PFSK-1 (cell line): Measurements from ENCODE around the gene LDB2.

Experiments used
- POLR2AphosphoS5 ChIP-seq: IDR thresholded peaks from 2 replicates; pipeline ENCODE4 v1.6.1; 2012; ENCODE audit warnings: low read depth, mild to moderate bottlenecking, control low read depth, low read length, moderate library complexity
- TAF1 ChIP-seq: IDR thresholded peaks from 2 replicates; pipeline ENCODE4 v1.6.1; 2012; ENCODE audit warnings: low read length, control low read depth, borderline replicate concordance; ENCODE audit not compliant: insufficient read depth
- TF ChIP-seq, protein P1 (sequence below), 2 experiments: IDR thresholded peaks; 2 replicates each; pipeline versions ENCODE4 v1.6.1 to v1.8.0; 2011 to 2012; ENCODE audit warnings: low read depth in 2 of 2, low read length in 2 of 2, control low read depth in 1 of 2, inconsistent platforms in 1 of 2, mild to moderate bottlenecking in 1 of 2, moderate library complexity in 1 of 2; ENCODE audit not compliant: insufficient read depth in 1 of 2

DNA sequence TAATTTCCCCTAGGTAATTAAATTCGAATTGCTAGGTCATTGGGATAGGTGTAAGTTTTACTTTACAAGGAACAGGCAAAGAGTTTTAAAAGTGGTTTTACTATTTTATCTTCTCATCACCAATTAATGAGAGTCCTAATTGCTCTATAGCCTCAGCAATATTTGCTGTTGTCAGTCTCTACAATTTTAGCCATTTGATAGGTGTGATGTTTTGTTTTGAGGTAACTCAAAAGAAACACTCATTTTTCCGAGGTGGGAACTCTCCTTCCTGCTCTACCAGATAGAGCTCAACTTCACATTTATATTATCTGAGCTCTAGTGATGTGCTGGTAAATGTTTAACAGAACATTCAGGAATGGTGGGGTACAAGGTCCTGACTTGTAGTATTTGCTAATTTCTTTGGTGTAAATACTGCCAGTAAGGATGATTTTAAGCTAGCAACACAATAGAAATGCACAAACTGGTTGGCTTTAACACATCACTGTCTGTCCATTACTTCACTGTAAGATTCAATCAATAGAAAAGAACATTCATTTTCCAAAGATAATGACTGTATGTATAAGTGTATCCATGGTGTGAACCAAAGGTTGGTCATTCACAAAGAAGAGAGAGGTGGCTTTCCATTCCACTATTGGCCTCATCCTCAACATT lies 62.7 kb downstream of the LDB2 start:
- TF ChIP-seq, protein P1, sequence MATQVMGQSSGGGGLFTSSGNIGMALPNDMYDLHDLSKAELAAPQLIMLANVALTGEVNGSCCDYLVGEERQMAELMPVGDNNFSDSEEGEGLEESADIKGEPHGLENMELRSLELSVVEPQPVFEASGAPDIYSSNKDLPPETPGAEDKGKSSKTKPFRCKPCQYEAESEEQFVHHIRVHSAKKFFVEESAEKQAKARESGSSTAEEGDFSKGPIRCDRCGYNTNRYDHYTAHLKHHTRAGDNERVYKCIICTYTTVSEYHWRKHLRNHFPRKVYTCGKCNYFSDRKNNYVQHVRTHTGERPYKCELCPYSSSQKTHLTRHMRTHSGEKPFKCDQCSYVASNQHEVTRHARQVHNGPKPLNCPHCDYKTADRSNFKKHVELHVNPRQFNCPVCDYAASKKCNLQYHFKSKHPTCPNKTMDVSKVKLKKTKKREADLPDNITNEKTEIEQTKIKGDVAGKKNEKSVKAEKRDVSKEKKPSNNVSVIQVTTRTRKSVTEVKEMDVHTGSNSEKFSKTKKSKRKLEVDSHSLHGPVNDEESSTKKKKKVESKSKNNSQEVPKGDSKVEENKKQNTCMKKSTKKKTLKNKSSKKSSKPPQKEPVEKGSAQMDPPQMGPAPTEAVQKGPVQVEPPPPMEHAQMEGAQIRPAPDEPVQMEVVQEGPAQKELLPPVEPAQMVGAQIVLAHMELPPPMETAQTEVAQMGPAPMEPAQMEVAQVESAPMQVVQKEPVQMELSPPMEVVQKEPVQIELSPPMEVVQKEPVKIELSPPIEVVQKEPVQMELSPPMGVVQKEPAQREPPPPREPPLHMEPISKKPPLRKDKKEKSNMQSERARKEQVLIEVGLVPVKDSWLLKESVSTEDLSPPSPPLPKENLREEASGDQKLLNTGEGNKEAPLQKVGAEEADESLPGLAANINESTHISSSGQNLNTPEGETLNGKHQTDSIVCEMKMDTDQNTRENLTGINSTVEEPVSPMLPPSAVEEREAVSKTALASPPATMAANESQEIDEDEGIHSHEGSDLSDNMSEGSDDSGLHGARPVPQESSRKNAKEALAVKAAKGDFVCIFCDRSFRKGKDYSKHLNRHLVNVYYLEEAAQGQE (IDR thresholded peaks at IDR 0.05; ENCODE audit: insufficient read depth in 1 of 2, low read depth in 2 of 2, low read length in 2 of 2), result no peak
- TF ChIP-seq TAF1 (no peak), POLR2AphosphoS5 (no peak)
